Mucosa of descending colon (tissue), 3 donors: ENCODE results near the gene HMX3. TPM values are rescaled to one million over a fixed set of nuclear protein-coding genes. Genes with fewer than 3 reads are reported as not detected.

Experiments used
- ATAC-seq: fragments of 200-7000 bp; cut with Tn5 transposase; one replicate; pipeline ENCODE4 v1.9.1; 2020; ENCODE audit warnings: mild to moderate bottlenecking, moderate library complexity
- DNase-seq, 3 donors: peaks; one replicate each; pipeline ENCODE4 v3.0.0-alpha.2; 2020
- H3K36me3 ChIP-seq: fragments of 200-600 bp; one replicate; pipeline ENCODE4 v1.8.0; 2021; ENCODE audit warnings: low read depth, mild to moderate bottlenecking
- H3K4me1 ChIP-seq: fragments of 200-600 bp; one replicate; pipeline ENCODE4 v1.8.0; 2021; ENCODE audit warnings: low read depth, mild to moderate bottlenecking
- H3K4me3 ChIP-seq: fragments of 200-600 bp; one replicate; pipeline ENCODE4 v1.8.0; 2021; ENCODE audit warnings: mild to moderate bottlenecking
- H3K9me3 ChIP-seq: fragments of 200-600 bp; one replicate; pipeline ENCODE4 v1.8.0; 2021; ENCODE audit warnings: mild to moderate bottlenecking
- CTCF ChIP-seq: fragments of 200-600 bp; IDR thresholded peaks from one replicate; pipeline ENCODE4 v1.8.0; 2022; ENCODE audit warnings: antibody characterized with exemption, mild to moderate bottlenecking
- intact Hi-C, 2 donors: fragments of 100-400 bp; cut with DNase I in 1 of 2; cut with micrococcal nuclease in 1 of 2; formaldehyde crosslinking; loops; one replicate each; pipeline versions ENCODE4 v1.11.0 to v1.11.1; 2022; cut with DNase I, micrococcal nuclease
- total RNA-seq, 3 donors: library from RNA; stranded (reverse); fragmentation: NEBNext Ultra II Directional in 2 of 3; extraction: Animal tissue kit (Norgen Biotek cat#: 25700) in 2 of 3; gene quantifications; one replicate each; pipeline versions ENCODE4 v1.2.1 to v1.2.4, GENCODE V29; 2021 to 2023
- donor health status: DM: no; HTN: no; CAD: no; lungs with moderate emphysema.
- donor health status: DM: no; HTN: no; CAD: no.
- donor health status: DM: no; HTN: yes; CAD: no.

Gene HMX3
- total RNA-seq, 3 donors from 2014 or later, result 0.92 to 1.4 TPM; not detected in 1

DNA sequence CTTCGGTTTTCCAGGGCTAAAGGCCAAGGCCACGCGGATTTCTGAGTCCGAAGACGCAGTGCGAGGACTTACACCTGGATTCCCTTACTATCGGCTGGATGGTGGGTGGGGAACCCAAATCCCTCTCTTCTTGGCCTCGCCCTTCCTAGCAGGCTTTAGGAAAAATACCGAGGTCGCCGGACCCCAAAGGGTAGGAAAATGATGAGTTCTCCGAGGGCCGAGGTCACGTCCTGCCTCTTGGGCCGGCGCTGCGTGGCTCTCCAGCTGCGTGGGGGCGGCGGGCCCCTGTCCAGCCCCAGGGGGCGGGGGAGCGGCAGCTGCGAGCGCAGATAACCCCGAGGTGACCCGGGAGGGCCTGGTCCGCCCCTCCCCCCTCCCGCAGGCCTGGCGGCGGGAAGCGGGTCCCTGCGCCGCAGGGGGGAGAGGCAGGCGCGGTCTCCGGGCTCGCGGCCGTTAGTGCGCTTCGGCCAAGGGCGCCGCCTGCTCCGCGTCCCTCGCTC lies 805 bp upstream of the HMX3 start:
- Histone ChIP-seq H3K36me3 (no peaks in the 10 kb centered on the region), H3K4me3 (no peak overlapping the region), H3K4me1 (peaks cover 44% of the 10 kb centered on the region), H3K9me3 (no peaks in the 10 kb centered on the region)
- no peak for TF ChIP-seq CTCF
- intact Hi-C loops, result loop anchor here in 1 of 2 donors (5.0 kb wide), 1 partner anchor 422 kb away; no protein-coding TSS in a partner anchor
- DNase-seq, result no peak
- ATAC-seq, result no peak

DNA sequence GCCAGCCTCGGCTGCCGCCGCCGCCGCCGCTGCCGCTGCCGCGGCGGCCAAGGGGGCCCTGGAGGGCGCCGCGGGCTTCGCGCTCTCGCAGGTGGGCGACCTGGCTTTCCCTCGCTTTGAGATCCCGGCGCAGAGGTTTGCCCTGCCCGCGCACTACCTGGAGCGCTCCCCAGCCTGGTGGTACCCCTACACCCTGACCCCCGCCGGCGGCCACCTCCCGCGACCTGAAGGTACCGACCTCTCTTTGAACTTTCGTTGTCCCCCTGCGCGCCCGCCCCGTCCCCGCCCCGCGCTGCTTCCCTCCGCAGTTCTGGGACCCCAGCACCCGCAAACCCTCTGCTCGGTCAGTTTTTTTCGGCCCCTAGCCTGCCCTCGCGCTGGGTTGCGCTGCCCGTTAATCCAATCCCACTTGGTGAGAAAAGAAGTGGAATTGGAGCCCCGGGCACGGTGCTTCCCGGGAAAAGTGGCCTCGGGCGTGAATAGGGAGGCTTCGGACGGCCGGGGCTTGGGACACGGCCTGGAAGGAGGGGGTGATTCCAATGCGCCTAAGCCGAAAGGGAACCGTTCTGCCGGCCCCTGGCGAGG lies 543 bp downstream of the HMX3 start:
- intact Hi-C loops, result no loop called here
- Histone ChIP-seq H3K4me1 (peaks cover 45% of the 10 kb centered on the region), H3K4me3 (no peak overlapping the region)

DNA sequence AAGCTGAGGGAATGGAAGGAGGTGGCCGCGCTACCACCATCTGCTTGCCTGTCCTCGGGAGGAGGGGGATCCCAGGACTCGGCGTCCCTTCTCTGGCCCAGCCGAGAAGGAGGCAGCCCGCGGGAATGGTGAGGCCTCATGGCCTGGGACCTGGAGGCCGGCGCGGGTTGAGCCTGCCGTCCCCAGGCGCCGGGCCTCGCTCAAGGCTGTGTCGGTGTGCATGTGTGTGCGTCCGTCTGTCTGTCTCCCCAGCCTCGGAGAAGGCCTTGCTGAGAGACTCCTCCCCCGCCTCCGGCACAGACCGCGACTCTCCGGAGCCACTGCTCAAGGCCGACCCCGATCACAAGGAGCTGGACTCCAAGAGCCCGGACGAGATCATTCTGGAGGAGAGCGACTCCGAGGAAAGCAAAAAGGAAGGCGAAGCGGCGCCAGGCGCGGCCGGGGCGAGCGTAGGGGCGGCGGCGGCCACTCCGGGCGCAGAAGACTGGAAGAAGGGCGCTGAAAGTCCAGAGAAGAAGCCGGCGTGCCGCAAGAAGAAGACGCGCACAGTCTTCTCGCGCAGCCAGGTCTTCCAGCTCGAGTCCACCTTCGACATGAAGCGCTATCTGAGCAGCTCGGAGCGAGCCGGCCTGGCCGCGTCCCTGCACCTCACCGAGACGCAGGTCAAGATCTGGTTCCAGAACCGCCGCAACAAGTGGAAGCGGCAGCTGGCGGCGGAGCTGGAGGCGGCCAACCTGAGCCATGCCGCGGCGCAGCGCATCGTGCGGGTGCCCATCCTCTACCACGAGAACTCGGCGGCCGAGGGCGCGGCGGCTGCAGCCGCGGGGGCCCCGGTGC lies 1.3 kb downstream of the HMX3 start:
- no peak for DNase-seq
- Histone ChIP-seq H3K4me3 (no peak overlapping the region), H3K4me1 (peaks cover 45% of the 10 kb centered on the region), H3K36me3 (no peaks in the 10 kb centered on the region), H3K9me3 (no peaks in the 10 kb centered on the region)
- no peak for ATAC-seq
- intact Hi-C loops, result no loop called here
- TF ChIP-seq CTCF, result no peak

More for the DNA sequence above, 543 bp downstream of the HMX3 start:
- no peak for TF ChIP-seq CTCF
- H3K36me3 ChIP-seq, result no peaks in the 10 kb centered on the region
- DNase-seq (no peak), ATAC-seq (no peak)
- H3K9me3 ChIP-seq, result no peaks in the 10 kb centered on the region

DNA sequence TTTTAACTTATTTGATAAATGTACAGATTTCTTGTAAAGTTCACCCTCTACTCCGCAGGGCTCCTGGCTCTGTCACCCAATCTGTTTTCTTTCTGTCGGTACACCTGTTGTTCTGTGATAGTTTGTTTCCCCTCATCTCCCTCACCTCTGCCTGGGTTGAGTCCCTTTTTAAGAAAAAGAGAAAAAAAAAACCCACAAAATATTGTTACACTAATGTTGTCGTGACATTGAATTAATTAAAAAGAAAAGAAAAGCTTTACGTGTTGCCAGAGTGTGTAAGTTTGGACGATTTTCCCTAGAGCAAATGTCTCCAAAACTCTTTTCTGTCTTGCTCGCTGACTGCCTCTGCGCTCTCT lies 3.4 kb downstream of the HMX3 start:
- Histone ChIP-seq H3K36me3 (no peaks in the 10 kb centered on the region), H3K4me3 (no peak overlapping the region), H3K9me3 (no peaks in the 10 kb centered on the region), H3K4me1 (peaks cover 36% of the 10 kb centered on the region)
- no peak for DNase-seq
- intact Hi-C loops, result no loop called here
- ATAC-seq, result no peak
- TF ChIP-seq CTCF, result no peak

DNA sequence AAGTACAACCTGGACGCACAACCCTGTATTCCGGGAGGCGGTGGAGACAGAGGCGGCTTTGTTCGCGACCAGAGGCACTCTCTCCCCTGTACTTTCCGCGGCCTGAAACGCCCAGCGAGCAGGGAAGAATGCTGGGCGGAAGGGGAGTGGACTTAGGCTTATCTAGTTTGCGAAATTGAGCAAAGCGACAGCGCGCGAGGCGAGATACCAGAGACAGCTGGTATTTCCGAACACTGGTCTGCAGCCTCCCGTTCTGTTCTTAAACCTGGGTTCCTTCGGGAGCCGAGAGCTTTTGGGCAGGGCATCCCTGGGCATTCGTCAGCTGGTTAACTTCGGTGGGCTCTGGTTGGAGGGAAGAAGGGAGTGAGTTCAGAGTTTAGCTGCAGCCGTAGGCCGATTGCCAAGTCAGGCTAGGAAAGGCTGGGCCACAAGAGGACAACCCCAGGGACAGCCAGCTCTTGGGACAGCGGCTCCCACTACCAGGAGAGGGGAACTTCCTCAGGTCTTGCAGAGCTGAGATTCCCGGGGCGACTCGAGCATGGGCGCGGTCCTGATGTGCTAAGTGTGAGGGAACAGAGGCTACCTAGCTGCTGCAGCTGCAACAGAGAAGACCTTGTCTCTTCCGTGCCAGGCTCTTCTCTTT lies 3.9 kb downstream of the HMX3 start:
- ATAC-seq, result peak; percentile 72
- no peak overlapping the region for H3K4me3 ChIP-seq

More for the DNA sequence above, 3.9 kb downstream of the HMX3 start:
- peaks cover 36% of the 10 kb centered on the region for H3K4me1 ChIP-seq
- no peaks in the 10 kb centered on the region for H3K36me3 ChIP-seq
- no peaks in the 10 kb centered on the region for H3K9me3 ChIP-seq
- TF ChIP-seq CTCF, result no peak
- peak in 2 of 3 donors; percentile 33 to 52 for DNase-seq
- intact Hi-C loops, result no loop called here
